Skeletal muscle tissue (tissue), 4 donors: ENCODE data around the gene CSNK1G1. TPM values are rescaled to one million over a fixed set of nuclear protein-coding genes. Genes with fewer than 3 reads are reported as not detected.
"Not testable (repeated sequence)": the region's sequence is repeated elsewhere in the genome, so short reads cannot be mapped to it uniquely, and the experiment has no call there.

ENCODE experiments used
- H3K27ac ChIP-seq: one replicate; pipeline ENCODE4 v1.7.0; 2013; ENCODE audit warnings: mild to moderate bottlenecking, low read depth, low read length, inconsistent platforms
- H3K27me3 ChIP-seq, 3 donors: one replicate each; pipeline ENCODE4 v1.7.0; 2013; ENCODE audit warnings: low read length in 3 of 3; ENCODE audit not compliant: control insufficient read depth in 3 of 3, insufficient read depth in 3 of 3
- H3K36me3 ChIP-seq, 3 donors: one replicate each; pipeline ENCODE4 v1.7.0; 2013; ENCODE audit warnings: low read length in 3 of 3; ENCODE audit not compliant: control insufficient read depth in 3 of 3, insufficient read depth in 3 of 3
- H3K4me1 ChIP-seq, 3 donors: one replicate each; pipeline ENCODE4 v1.7.0; 2013; ENCODE audit warnings: low read length in 3 of 3, mild to moderate bottlenecking in 3 of 3; ENCODE audit not compliant: control insufficient read depth in 3 of 3, insufficient read depth in 3 of 3
- H3K4me3 ChIP-seq, 3 donors: one replicate each; pipeline ENCODE4 v1.7.0; 2013; ENCODE audit warnings: low read length in 3 of 3
- H3K9ac ChIP-seq, 3 donors: one replicate each; pipeline ENCODE4 v1.7.0; 2013; ENCODE audit warnings: low read length in 3 of 3, mild to moderate bottlenecking in 3 of 3, moderate library complexity in 2 of 3, low read depth in 1 of 3
- H3K9me3 ChIP-seq, 3 donors: one replicate each; pipeline ENCODE4 v1.7.0; 2013; ENCODE audit warnings: low read length in 3 of 3; ENCODE audit not compliant: control insufficient read depth in 3 of 3
- total RNA-seq: library from RNA; depleted of rRNA; stranded (reverse); fragments of >200 nt; gene quantifications from one replicate; pipeline ENCODE4 v1.2.3, GENCODE V29; 2014
- donor health status: Osteomylitis.

Gene CSNK1G1
- total RNA-seq, 1 donor from 2014 or later = 26.6 TPM

- no peak overlapping the region for H3K4me3 ChIP-seq
- H3K4me1 ChIP-seq = no peaks in the 10 kb centered on the region
- H3K36me3 ChIP-seq = no peaks in the 10 kb centered on the region
- H3K27me3 ChIP-seq = no peaks in the 10 kb centered on the region
- no peaks in the 10 kb centered on the region for H3K9me3 ChIP-seq
- H3K9ac ChIP-seq = no peak overlapping the region
- H3K27ac ChIP-seq = no peak overlapping the region
These were observed 18.2 kb downstream of the CSNK1G1 start for GRCh38 chr15:64337761-64338160.

DNA sequence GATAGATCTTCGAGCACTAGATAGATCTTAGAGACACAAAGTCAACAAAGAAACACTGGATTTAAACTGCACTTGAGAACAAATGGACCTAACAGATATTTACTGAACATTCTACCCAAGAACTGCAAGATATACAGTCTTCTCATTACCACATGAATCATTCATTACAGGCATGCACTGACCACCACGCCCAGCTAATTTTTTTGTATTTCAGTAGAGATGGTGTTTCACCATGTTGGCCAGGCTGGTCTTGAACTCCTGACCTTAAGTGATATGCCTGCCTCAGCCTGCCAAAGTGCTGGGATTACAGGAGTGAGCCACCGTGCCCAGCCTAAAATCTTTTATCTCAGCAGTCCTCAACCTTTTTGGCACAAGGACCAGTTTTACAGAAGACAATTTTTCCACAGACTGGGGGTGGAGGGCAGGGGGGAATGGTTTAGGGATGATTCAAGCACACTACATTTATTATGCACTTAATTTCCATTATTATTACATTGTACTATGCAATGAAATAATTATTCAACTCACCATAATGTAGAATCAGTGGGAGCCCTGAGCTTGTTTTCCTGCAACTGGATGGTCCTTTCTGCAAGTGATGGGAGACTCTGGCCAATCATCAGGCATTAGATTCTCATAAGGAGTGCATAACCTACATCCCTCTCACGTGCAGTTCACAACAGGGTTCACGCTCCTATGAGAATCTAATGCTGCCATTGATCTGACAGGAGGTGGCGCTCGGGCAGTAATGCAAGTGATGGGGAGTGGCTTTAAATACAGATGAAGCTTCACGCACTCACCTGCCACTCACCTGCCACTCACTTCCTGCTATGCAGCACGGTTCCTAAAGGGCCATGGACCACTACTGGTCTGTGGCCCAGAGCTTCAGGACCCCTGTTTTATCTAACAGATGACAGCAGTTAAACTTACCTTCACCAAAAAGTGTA lies 21.7 kb downstream of the CSNK1G1 start:
- H3K4me3 ChIP-seq = no peak overlapping the region
- no peaks in the 10 kb centered on the region for H3K4me1 ChIP-seq
- H3K27ac ChIP-seq = no peak overlapping the region
- no peaks in the 10 kb centered on the region for H3K36me3 ChIP-seq
- H3K9me3 ChIP-seq = no peaks in the 10 kb centered on the region
- no peak overlapping the region for H3K9ac ChIP-seq
- no peaks in the 10 kb centered on the region for H3K27me3 ChIP-seq

DNA sequence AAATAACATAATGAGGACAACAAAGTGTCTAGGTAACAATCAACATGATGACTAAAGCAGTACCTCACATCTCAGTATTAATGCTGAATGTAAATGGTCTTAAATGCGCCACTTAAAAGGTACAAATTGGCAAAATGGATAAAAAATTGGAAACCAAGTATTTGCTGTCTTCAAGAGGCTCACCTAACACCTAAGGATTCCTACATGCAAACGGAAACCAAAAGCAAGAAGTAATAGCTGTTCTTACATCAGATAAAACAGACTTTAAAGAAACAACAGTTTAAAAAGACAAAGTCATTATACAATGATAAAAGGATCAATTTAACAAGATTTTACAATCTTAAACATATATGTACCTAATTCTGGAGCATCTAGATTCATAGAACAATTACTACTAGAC lies 22.5 kb downstream of the CSNK1G1 start:
- no peak overlapping the region for H3K27ac ChIP-seq
- no peak overlapping the region for H3K9ac ChIP-seq
- H3K9me3 ChIP-seq = no peaks in the 10 kb centered on the region
- no peaks in the 10 kb centered on the region for H3K4me1 ChIP-seq
- H3K4me3 ChIP-seq = no peak overlapping the region
- no peaks in the 10 kb centered on the region for H3K27me3 ChIP-seq
- H3K36me3 ChIP-seq = no peaks in the 10 kb centered on the region

- not testable (repeated sequence) for H3K9me3 ChIP-seq, H3K27ac ChIP-seq, H3K36me3 ChIP-seq, H3K4me1 ChIP-seq, H3K27me3 ChIP-seq, H3K9ac ChIP-seq, H3K4me3 ChIP-seq
These were observed 24.3 kb downstream of the CSNK1G1 start for GRCh38 chr15:64331668-64332067.

- H3K9me3 ChIP-seq, H3K27me3 ChIP-seq, H3K9ac ChIP-seq, H3K4me3 ChIP-seq, H3K4me1 ChIP-seq, H3K36me3 ChIP-seq, H3K27ac ChIP-seq: not testable (repeated sequence)
These were observed 29.0 kb downstream of the CSNK1G1 start for GRCh38 chr15:64326975-64327374.

- H3K9me3 ChIP-seq, H3K4me3 ChIP-seq: not testable (repeated sequence)
These were observed 29.5 kb downstream of the CSNK1G1 start for GRCh38 chr15:64326458-64326857.

GRCh38 chr15:64324165-64324877 lies 31.7 kb downstream of the CSNK1G1 start:
- Histone ChIP-seq H3K9ac (no peak overlapping the region), H3K4me3 (no peak overlapping the region), H3K36me3 (no peaks in the 10 kb centered on the region), H3K27me3 (no peaks in the 10 kb centered on the region), H3K4me1 (no peaks in the 10 kb centered on the region), H3K9me3 (no peaks in the 10 kb centered on the region), H3K27ac (no peak overlapping the region)

More at GRCh38 chr15:64326458-64326857, 29.5 kb downstream of the CSNK1G1 start:
- not testable (repeated sequence) for H3K27me3 ChIP-seq, H3K27ac ChIP-seq, H3K9ac ChIP-seq, H3K36me3 ChIP-seq, H3K4me1 ChIP-seq

DNA sequence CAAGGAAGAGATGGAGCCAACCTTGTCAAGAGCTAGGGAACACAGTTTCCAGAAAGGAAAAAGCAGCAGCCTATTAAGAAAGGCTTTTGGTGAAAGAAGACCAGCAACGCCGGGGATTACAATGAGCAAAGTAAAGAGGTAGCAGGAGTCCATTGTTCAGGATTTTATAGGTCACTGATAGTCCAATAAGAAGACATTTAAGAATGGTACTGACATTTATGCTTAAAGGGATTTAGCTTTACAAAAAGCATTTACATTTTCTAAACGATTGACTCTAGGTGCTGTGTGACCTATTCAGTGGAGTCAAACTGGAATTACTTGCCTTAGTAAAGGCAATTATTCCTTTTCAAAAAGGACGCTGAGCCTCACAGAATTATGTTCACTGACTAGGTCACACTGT lies 40.8 kb downstream of the CSNK1G1 start:
- Histone ChIP-seq H3K9me3 (no peaks in the 10 kb centered on the region), H3K4me1 (peaks cover 0 to 3% (median 0%) of the 10 kb centered on the region in 3 donors), H3K27me3 (no peaks in the 10 kb centered on the region), H3K4me3 (no peak overlapping the region), H3K27ac (no peak overlapping the region), H3K36me3 (no peaks in the 10 kb centered on the region), H3K9ac (no peak overlapping the region)

GRCh38 chr15:64314456-64314855 lies 41.5 kb downstream of the CSNK1G1 start:
- H3K9ac ChIP-seq = no peak overlapping the region
- H3K4me1 ChIP-seq = peaks cover 0 to 3% (median 0%) of the 10 kb centered on the region in 3 donors
- no peak overlapping the region for H3K4me3 ChIP-seq
- H3K27me3 ChIP-seq = no peaks in the 10 kb centered on the region
- H3K27ac ChIP-seq = no peak overlapping the region
- no peaks in the 10 kb centered on the region for H3K36me3 ChIP-seq
- H3K9me3 ChIP-seq = no peaks in the 10 kb centered on the region

DNA sequence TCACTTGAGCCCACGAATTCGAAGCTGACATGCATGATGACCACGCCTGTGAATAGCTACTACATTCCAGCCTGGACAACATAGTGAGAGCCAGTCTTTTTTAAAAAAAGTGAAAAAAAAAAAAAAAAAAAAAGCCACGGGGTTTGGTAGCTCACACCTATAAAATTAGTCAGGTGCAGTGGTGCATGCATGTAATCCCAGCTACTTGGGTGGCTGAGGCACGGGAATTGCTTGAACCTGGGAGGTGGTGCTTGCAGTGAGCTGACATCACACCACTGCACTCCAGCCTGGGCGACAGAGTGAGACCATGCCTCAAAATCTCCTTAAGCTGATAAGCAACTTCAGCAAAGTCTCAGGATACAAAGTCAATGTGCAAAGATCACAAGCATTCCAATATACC lies 44.4 kb downstream of the CSNK1G1 start:
- H3K9me3 ChIP-seq = no peaks in the 10 kb centered on the region
- no peaks in the 10 kb centered on the region for H3K27me3 ChIP-seq
- peaks cover 0 to 3% (median 0%) of the 10 kb centered on the region in 3 donors for H3K4me1 ChIP-seq
- no peak overlapping the region for H3K27ac ChIP-seq
- H3K4me3 ChIP-seq = no peak overlapping the region
- no peaks in the 10 kb centered on the region for H3K36me3 ChIP-seq
- H3K9ac ChIP-seq = no peak overlapping the region
